Skeletal muscle tissue (tissue), 4 donors: ENCODE data around the gene COL2A1. TPM values are rescaled to one million over a fixed set of nuclear protein-coding genes. Genes with fewer than 3 reads are reported as not detected.

ENCODE experiments used
- H3K27ac ChIP-seq: one replicate; pipeline ENCODE4 v1.7.0; 2013; ENCODE audit warnings: mild to moderate bottlenecking, low read depth, low read length, inconsistent platforms
- H3K27me3 ChIP-seq, 3 donors: one replicate each; pipeline ENCODE4 v1.7.0; 2013; ENCODE audit warnings: low read length in 3 of 3; ENCODE audit not compliant: control insufficient read depth in 3 of 3, insufficient read depth in 3 of 3
- H3K36me3 ChIP-seq, 3 donors: one replicate each; pipeline ENCODE4 v1.7.0; 2013; ENCODE audit warnings: low read length in 3 of 3; ENCODE audit not compliant: control insufficient read depth in 3 of 3, insufficient read depth in 3 of 3
- H3K4me1 ChIP-seq, 3 donors: one replicate each; pipeline ENCODE4 v1.7.0; 2013; ENCODE audit warnings: low read length in 3 of 3, mild to moderate bottlenecking in 3 of 3; ENCODE audit not compliant: control insufficient read depth in 3 of 3, insufficient read depth in 3 of 3
- H3K4me3 ChIP-seq, 3 donors: one replicate each; pipeline ENCODE4 v1.7.0; 2013; ENCODE audit warnings: low read length in 3 of 3
- H3K9ac ChIP-seq, 3 donors: one replicate each; pipeline ENCODE4 v1.7.0; 2013; ENCODE audit warnings: low read length in 3 of 3, mild to moderate bottlenecking in 3 of 3, moderate library complexity in 2 of 3, low read depth in 1 of 3
- H3K9me3 ChIP-seq, 3 donors: one replicate each; pipeline ENCODE4 v1.7.0; 2013; ENCODE audit warnings: low read length in 3 of 3; ENCODE audit not compliant: control insufficient read depth in 3 of 3
- total RNA-seq: library from RNA; depleted of rRNA; stranded (reverse); fragments of >200 nt; gene quantifications from one replicate; pipeline ENCODE4 v1.2.3, GENCODE V29; 2014
- donor health status: Osteomylitis.

Gene COL2A1
- total RNA-seq, 1 donor from 2014 or later, result 88.2 TPM

GRCh38 chr12:48005001-48005749, 899 bp upstream of the COL2A1 start:
- Histone ChIP-seq H3K4me3 (no peak overlapping the region), H3K9ac (peak overlapping the region in 1 of 3 donors; percentile 8), H3K27me3 (peaks cover 42 to 78% (median 62%) of the 10 kb centered on the region in 3 donors), H3K36me3 (no peaks in the 10 kb centered on the region), H3K27ac (no peak overlapping the region), H3K4me1 (peaks cover 37 to 49% (median 45%) of the 10 kb centered on the region in 3 donors), H3K9me3 (no peaks in the 10 kb centered on the region)

- Histone ChIP-seq H3K9ac (no peak overlapping the region), H3K27me3 (peaks cover 45 to 77% (median 63%) of the 10 kb centered on the region in 3 donors), H3K4me1 (peaks cover 37 to 49% (median 45%) of the 10 kb centered on the region in 3 donors), H3K27ac (no peak overlapping the region), H3K4me3 (peak overlapping the region; percentile 56 to 69 (median 60)), H3K36me3 (no peaks in the 10 kb centered on the region), H3K9me3 (no peaks in the 10 kb centered on the region)
Observed at GRCh38 chr12:48003226-48004052, 837 bp downstream of the COL2A1 start.

GRCh38 chr12:48002773-48003218, 1.5 kb downstream of the COL2A1 start:
- H3K27me3 ChIP-seq, result peaks cover 45 to 73% (median 66%) of the 10 kb centered on the region in 3 donors
- no peak overlapping the region for H3K27ac ChIP-seq
- no peaks in the 10 kb centered on the region for H3K36me3 ChIP-seq
- peak overlapping the region; percentile 56 to 69 (median 69) for H3K4me3 ChIP-seq
- H3K9ac ChIP-seq, result peak overlapping the region in 1 of 3 donors; percentile 54
- no peaks in the 10 kb centered on the region for H3K9me3 ChIP-seq
- H3K4me1 ChIP-seq, result peaks cover 37 to 49% (median 45%) of the 10 kb centered on the region in 3 donors

GRCh38 chr12:48002414-48002730, 1.9 kb downstream of the COL2A1 start:
- Histone ChIP-seq H3K4me3 (peak overlapping the region; percentile 56 to 69 (median 69)), H3K9me3 (no peaks in the 10 kb centered on the region), H3K36me3 (no peaks in the 10 kb centered on the region), H3K4me1 (peaks cover 37 to 49% (median 45%) of the 10 kb centered on the region in 3 donors), H3K9ac (no peak overlapping the region), H3K27me3 (peaks cover 49 to 69% (median 65%) of the 10 kb centered on the region in 3 donors), H3K27ac (no peak overlapping the region)

GRCh38 chr12:48001505-48002413, 2.5 kb downstream of the COL2A1 start:
- Histone ChIP-seq H3K4me1 (peaks cover 37 to 49% (median 45%) of the 10 kb centered on the region in 3 donors), H3K27ac (no peak overlapping the region), H3K4me3 (peak overlapping the region; percentile 69), H3K36me3 (no peaks in the 10 kb centered on the region), H3K9ac (peak overlapping the region in 2 of 3 donors; percentile 12 to 47), H3K9me3 (no peaks in the 10 kb centered on the region), H3K27me3 (peaks cover 49 to 63% (median 63%) of the 10 kb centered on the region in 3 donors)

GRCh38 chr12:48000878-48001504, 3.3 kb downstream of the COL2A1 start:
- Histone ChIP-seq H3K4me1 (peaks cover 42 to 55% (median 48%) of the 10 kb centered on the region in 3 donors), H3K27me3 (peaks cover 47 to 62% (median 58%) of the 10 kb centered on the region in 3 donors), H3K27ac (no peak overlapping the region), H3K9ac (peak overlapping the region in 2 of 3 donors; percentile 12 to 47), H3K4me3 (peak overlapping the region; percentile 69), H3K9me3 (no peaks in the 10 kb centered on the region), H3K36me3 (no peaks in the 10 kb centered on the region)

GRCh38 chr12:47999816-48000215, 4.5 kb downstream of the COL2A1 start:
- Histone ChIP-seq H3K27ac (no peak overlapping the region), H3K27me3 (peaks cover 36 to 50% (median 46%) of the 10 kb centered on the region in 3 donors)

GRCh38 chr12:47997321-47997720, 7.0 kb downstream of the COL2A1 start:
- H3K4me1 ChIP-seq, result peaks cover 25 to 34% (median 27%) of the 10 kb centered on the region in 3 donors
- H3K27me3 ChIP-seq, result peaks cover 12 to 25% (median 22%) of the 10 kb centered on the region in 3 donors
- H3K27ac ChIP-seq, result no peak overlapping the region
- H3K9ac ChIP-seq, result no peak overlapping the region
- H3K36me3 ChIP-seq, result no peaks in the 10 kb centered on the region
- H3K9me3 ChIP-seq, result no peaks in the 10 kb centered on the region
- H3K4me3 ChIP-seq, result no peak overlapping the region

More at GRCh38 chr12:47999816-48000215, 4.5 kb downstream of the COL2A1 start:
- Histone ChIP-seq H3K9ac (no peak overlapping the region), H3K4me3 (no peak overlapping the region), H3K9me3 (no peaks in the 10 kb centered on the region), H3K36me3 (no peaks in the 10 kb centered on the region), H3K4me1 (peaks cover 49 to 59% (median 51%) of the 10 kb centered on the region in 3 donors)

- H3K27ac ChIP-seq, result no peak overlapping the region
- H3K36me3 ChIP-seq, result no peaks in the 10 kb centered on the region
- H3K4me1 ChIP-seq, result peaks cover 18 to 28% (median 22%) of the 10 kb centered on the region in 3 donors
- H3K9me3 ChIP-seq, result no peaks in the 10 kb centered on the region
- H3K9ac ChIP-seq, result no peak overlapping the region
- no peak overlapping the region for H3K4me3 ChIP-seq
- H3K27me3 ChIP-seq, result peaks cover 7 to 12% (median 9%) of the 10 kb centered on the region in 3 donors
Observed at GRCh38 chr12:47995981-47996401, 8.3 kb downstream of the COL2A1 start.
